ENCODE data around the gene FBXO28. TPM values are rescaled to one million over a fixed set of nuclear protein-coding genes. Genes with fewer than 3 reads are reported as not detected.

Gene FBXO28
- total and polyA plus RNA-seq, 2 donors (not counting 3 experiments of a cell fraction or from before 2014, with no cell fraction given) = 8.9 to 32.6 TPM

DNA sequence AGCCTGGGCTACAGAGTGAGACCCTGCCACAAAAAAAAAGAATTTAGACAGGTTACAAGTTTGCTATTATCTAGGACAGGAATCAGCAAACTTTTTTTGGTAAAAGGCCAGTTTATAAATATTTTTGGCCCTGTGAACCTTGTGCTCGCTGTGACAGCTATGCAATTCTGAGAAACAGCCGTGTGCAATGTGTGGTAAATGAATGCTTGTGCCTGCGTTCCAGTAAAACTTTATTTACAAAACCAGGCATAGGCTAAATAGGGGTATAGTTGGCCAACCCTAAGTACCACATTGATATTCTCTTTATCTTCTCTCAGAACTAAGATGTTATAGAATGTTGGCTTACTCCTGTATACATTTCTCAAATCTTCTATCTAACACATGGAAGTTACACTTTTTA, 24.3 kb downstream of the FBXO28 start:
- Histone ChIP-seq H3K9me3 (replicated peaks; ENCODE audit: control insufficient read depth, insufficient read depth, low read length) (no peaks in the 10 kb centered on the region), H3K9ac (replicated peaks; ENCODE audit: extremely low read depth, insufficient read depth, low read length) (no peak overlapping the region), H4K20me1 (replicated peaks; ENCODE audit: control insufficient read depth, extremely low read depth, insufficient read depth, low read length) (no peaks in the 10 kb centered on the region), H3K27me3 (ENCODE audit: control insufficient read depth in 2 of 2, insufficient read depth in 2 of 2, low read length in 2 of 2) (no peaks in the 10 kb centered on the region), H3K9me1 (replicated peaks; ENCODE audit: control insufficient read depth, extremely low read depth, insufficient read depth, low read length) (no peaks in the 10 kb centered on the region), H3K4me2 (ENCODE audit: insufficient read depth, low read length) (no peak overlapping the region), H3K4me3 (replicated peaks in 1 of 3; ENCODE audit: insufficient read depth in 1 of 3, low read depth in 1 of 3, low read length in 3 of 3) (no peak overlapping the region), H3K79me2 (ENCODE audit: control insufficient read depth, insufficient read depth, low read length) (peaks cover 2% of the 10 kb centered on the region), H2AFZ (ENCODE audit: low read depth, low read length) (no peak overlapping the region), H3K36me3 (ENCODE audit: control insufficient read depth in 2 of 2, extremely low read depth in 1 of 2, insufficient read depth in 2 of 2, low read length in 2 of 2) (peaks cover 0 to 2% of the 10 kb centered on the region in 2 experiments), H3K27ac (ENCODE audit: insufficient read depth, low read depth, low read length) (no peak overlapping the region), H3K4me1 (ENCODE audit: control insufficient read depth, extremely low read depth, insufficient read depth, low read length) (no peaks in the 10 kb centered on the region)
- dilution Hi-C loops (cut with MboI; ENCODE audit: extremely low pct_ligation_motif_present, low sequenced_read_pairs) (no loop called here), intact Hi-C loops (cut with micrococcal nuclease) (no loop called here)
- no TSS peak for BruUV-seq (replicated peaks)
- DNase-seq (ENCODE audit: low read depth, low spot score) = no peak
- CTCF ChIA-PET = interaction anchor here (0.8 to 1.8 kb wide), 2 partner anchors 14 to 18 kb away, joined by 3 to 8 read pairs; no protein-coding TSS in a partner anchor
- TF ChIP-seq POLR2AphosphoS5 (IDR thresholded peaks at IDR 0.05; ENCODE audit: insufficient read depth, low read depth, low read length) = no peak
- TF ChIP-seq MYC (IDR thresholded peaks at IDR 0.05; ENCODE audit: low read depth, low read length) = no peak
- TF ChIP-seq, protein P1, sequence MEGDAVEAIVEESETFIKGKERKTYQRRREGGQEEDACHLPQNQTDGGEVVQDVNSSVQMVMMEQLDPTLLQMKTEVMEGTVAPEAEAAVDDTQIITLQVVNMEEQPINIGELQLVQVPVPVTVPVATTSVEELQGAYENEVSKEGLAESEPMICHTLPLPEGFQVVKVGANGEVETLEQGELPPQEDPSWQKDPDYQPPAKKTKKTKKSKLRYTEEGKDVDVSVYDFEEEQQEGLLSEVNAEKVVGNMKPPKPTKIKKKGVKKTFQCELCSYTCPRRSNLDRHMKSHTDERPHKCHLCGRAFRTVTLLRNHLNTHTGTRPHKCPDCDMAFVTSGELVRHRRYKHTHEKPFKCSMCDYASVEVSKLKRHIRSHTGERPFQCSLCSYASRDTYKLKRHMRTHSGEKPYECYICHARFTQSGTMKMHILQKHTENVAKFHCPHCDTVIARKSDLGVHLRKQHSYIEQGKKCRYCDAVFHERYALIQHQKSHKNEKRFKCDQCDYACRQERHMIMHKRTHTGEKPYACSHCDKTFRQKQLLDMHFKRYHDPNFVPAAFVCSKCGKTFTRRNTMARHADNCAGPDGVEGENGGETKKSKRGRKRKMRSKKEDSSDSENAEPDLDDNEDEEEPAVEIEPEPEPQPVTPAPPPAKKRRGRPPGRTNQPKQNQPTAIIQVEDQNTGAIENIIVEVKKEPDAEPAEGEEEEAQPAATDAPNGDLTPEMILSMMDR (IDR thresholded peaks at IDR 0.05; ENCODE audit: extremely low read depth in 1 of 2, insufficient read depth in 1 of 2, low read depth in 1 of 2, low read length in 2 of 2) = no peak
- TF ChIP-seq, protein P2, sequence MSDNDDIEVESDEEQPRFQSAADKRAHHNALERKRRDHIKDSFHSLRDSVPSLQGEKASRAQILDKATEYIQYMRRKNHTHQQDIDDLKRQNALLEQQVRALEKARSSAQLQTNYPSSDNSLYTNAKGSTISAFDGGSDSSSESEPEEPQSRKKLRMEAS (IDR thresholded peaks at IDR 0.05; ENCODE audit: insufficient read depth, insufficient read length) = no peak
- TF ChIP-seq POLR2A (IDR thresholded peaks at IDR 0.05; ENCODE audit: low read depth, low read length) = no peak
- TF ChIP-seq FOS (IDR thresholded peaks at IDR 0.05; ENCODE audit: borderline replicate concordance, insufficient read depth, low read length) = no peak
- POLR2A ChIA-PET = interaction anchor here (1.0 kb wide), 1 partner anchor 162 kb away, joined by 3 read pairs; no protein-coding TSS in a partner anchor
- no peak for FAIRE-seq

DNA sequence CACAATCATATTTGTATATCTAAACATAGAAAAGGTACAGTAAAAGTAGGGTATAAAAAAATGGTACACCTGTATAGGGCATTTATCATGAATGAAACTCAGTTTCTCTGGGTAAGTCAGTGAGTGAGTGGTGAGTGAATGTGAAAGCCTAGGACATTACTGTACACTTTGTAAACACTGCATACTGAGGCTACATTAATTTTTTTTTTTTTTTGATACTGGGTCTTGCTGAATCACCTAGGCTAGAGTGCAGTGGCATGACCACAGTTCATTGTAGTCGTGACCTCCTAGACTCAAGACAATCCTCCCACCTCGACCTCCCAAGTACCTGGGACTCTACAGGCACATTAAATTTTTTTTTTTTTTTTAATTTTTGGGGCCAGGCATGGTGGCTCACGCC, 27.8 kb downstream of the FBXO28 start:
- CTCF ChIA-PET = no interaction called here
- intact Hi-C loops (cut with micrococcal nuclease) = no loop called here

More for the DNA sequence above, 27.8 kb downstream of the FBXO28 start:
- Histone ChIP-seq H3K4me3 (replicated peaks in 1 of 3; ENCODE audit: insufficient read depth in 1 of 3, low read depth in 1 of 3, low read length in 3 of 3) (no peak overlapping the region), H3K9ac (replicated peaks; ENCODE audit: extremely low read depth, insufficient read depth, low read length) (no peak overlapping the region), H3K27me3 (ENCODE audit: control insufficient read depth in 2 of 2, insufficient read depth in 2 of 2, low read length in 2 of 2) (no peaks in the 10 kb centered on the region), H4K20me1 (replicated peaks; ENCODE audit: control insufficient read depth, extremely low read depth, insufficient read depth, low read length) (no peaks in the 10 kb centered on the region), H3K27ac (ENCODE audit: insufficient read depth, low read depth, low read length) (no peak overlapping the region), H3K79me2 (ENCODE audit: control insufficient read depth, insufficient read depth, low read length) (no peaks in the 10 kb centered on the region), H3K4me2 (ENCODE audit: insufficient read depth, low read length) (no peak overlapping the region), H3K9me3 (replicated peaks; ENCODE audit: control insufficient read depth, insufficient read depth, low read length) (no peaks in the 10 kb centered on the region), H3K9me1 (replicated peaks; ENCODE audit: control insufficient read depth, extremely low read depth, insufficient read depth, low read length) (no peaks in the 10 kb centered on the region), H2AFZ (ENCODE audit: low read depth, low read length) (no peak overlapping the region), H3K36me3 (ENCODE audit: control insufficient read depth in 2 of 2, extremely low read depth in 1 of 2, insufficient read depth in 2 of 2, low read length in 2 of 2) (no peaks in the 10 kb centered on the region), H3K4me1 (ENCODE audit: control insufficient read depth, extremely low read depth, insufficient read depth, low read length) (no peaks in the 10 kb centered on the region)
- FAIRE-seq (no peak), DNase-seq (ENCODE audit: low read depth, low spot score) (no peak)
- POLR2A ChIA-PET = no interaction called here
- TF ChIP-seq MYC (IDR thresholded peaks at IDR 0.05; ENCODE audit: low read depth, low read length) (no peak), POLR2A (IDR thresholded peaks at IDR 0.05; ENCODE audit: low read depth, low read length) (no peak), POLR2AphosphoS5 (IDR thresholded peaks at IDR 0.05; ENCODE audit: insufficient read depth, low read depth, low read length) (no peak), GATA2 (IDR thresholded peaks at IDR 0.05; ENCODE audit: insufficient read depth, insufficient read length, low read depth, low read length) (no peak), EZH2 (IDR thresholded peaks at IDR 0.05; ENCODE audit: borderline replicate concordance, low read depth, low read length, severe bottlenecking) (no peak), FOS (IDR thresholded peaks at IDR 0.05; ENCODE audit: borderline replicate concordance, insufficient read depth, low read length) (no peak), JUN (IDR thresholded peaks at IDR 0.05; ENCODE audit: borderline replicate concordance, insufficient read depth, insufficient read length, low read depth) (no peak)
- TF ChIP-seq, protein P1 (IDR thresholded peaks at IDR 0.05; ENCODE audit: extremely low read depth in 1 of 2, insufficient read depth in 1 of 2, low read depth in 1 of 2, low read length in 2 of 2) = no peak
- TF ChIP-seq, protein P2 (IDR thresholded peaks at IDR 0.05; ENCODE audit: insufficient read depth, insufficient read length) = no peak
- no TSS peak for BruUV-seq (replicated peaks)
- dilution Hi-C loops (cut with MboI; ENCODE audit: extremely low pct_ligation_motif_present, low sequenced_read_pairs) = no loop called here

Data from endothelial cell of umbilical vein (primary cell).